ENCODE data around the gene SLC44A1.
"Not testable (repeated sequence)": the region's sequence is repeated elsewhere in the genome, so short reads cannot be mapped to it uniquely, and the experiment has no call there.

SLC44A1 gene

GRCh38 chr9:105242557-105242956, 1.9 kb upstream of the SLC44A1 start:
- no peak for DNase-seq

GRCh38 chr9:105243015-105243686, 1.3 kb upstream of the SLC44A1 start:
- DNase-seq: no peak

- DNase-seq: no peak
These were observed 230 bp downstream of the SLC44A1 start for GRCh38 chr9:105244734-105245028.

- DNase-seq: peak; percentile 68 to 80 (median 73)
These were observed 809 bp downstream of the SLC44A1 start for GRCh38 chr9:105245029-105245890.

- DNase-seq: no peak
These were observed 1.4 kb downstream of the SLC44A1 start for GRCh38 chr9:105245891-105246161.

GRCh38 chr9:105246656-105247173, 2.3 kb downstream of the SLC44A1 start:
- no peak for DNase-seq

GRCh38 chr9:105248691-105249090, 4.2 kb downstream of the SLC44A1 start:
- no peak for DNase-seq

GRCh38 chr9:105251133-105251532, 6.7 kb downstream of the SLC44A1 start:
- DNase-seq: no peak

GRCh38 chr9:105251733-105252404, 7.4 kb downstream of the SLC44A1 start:
- no peak for DNase-seq

- DNase-seq: no peak
These were observed 7.9 kb downstream of the SLC44A1 start for GRCh38 chr9:105252405-105252756.

GRCh38 chr9:105254226-105254625, 9.8 kb downstream of the SLC44A1 start:
- no peak for DNase-seq

- DNase-seq: peak in 3 of 4 experiments; percentile 35 to 65 (median 59)
These were observed 11.0 kb downstream of the SLC44A1 start for GRCh38 chr9:105255421-105255820.

- DNase-seq: not testable (repeated sequence)
These were observed 12.1 kb downstream of the SLC44A1 start for GRCh38 chr9:105256569-105256968.

GRCh38 chr9:105257809-105258208, 13.4 kb downstream of the SLC44A1 start:
- no peak for DNase-seq

GRCh38 chr9:105258225-105258737, 13.8 kb downstream of the SLC44A1 start:
- DNase-seq: no peak

- DNase-seq: no peak
These were observed 14.8 kb downstream of the SLC44A1 start for GRCh38 chr9:105259274-105259673.

- DNase-seq: peak in 2 of 4 experiments; percentile 26 to 33
These were observed 15.5 kb downstream of the SLC44A1 start for GRCh38 chr9:105259731-105260612.

- DNase-seq: no peak
These were observed 18.0 kb downstream of the SLC44A1 start for GRCh38 chr9:105262497-105262896.

- DNase-seq: peak in 2 of 4 experiments; percentile 46 to 50
These were observed 19.9 kb downstream of the SLC44A1 start for GRCh38 chr9:105264380-105264779.

GRCh38 chr9:105268254-105268653, 23.8 kb downstream of the SLC44A1 start:
- not testable (repeated sequence) for DNase-seq

GRCh38 chr9:105269593-105269992, 25.1 kb downstream of the SLC44A1 start:
- DNase-seq: no peak

- DNase-seq: no peak
These were observed 26.3 kb downstream of the SLC44A1 start for GRCh38 chr9:105270711-105271110.

All from suppressor macrophage (primary cell).